GM08714 (cell line): Measurements from ENCODE around the gene PLXNB3.

ENCODE experiments used
- H3K4me3 ChIP-seq: fragments of 200-500 bp; sonication (Bioruptor generic); 2 replicates; pipeline ENCODE4 v1.5.1; 2014; ENCODE audit warnings: mild to moderate bottlenecking, low read length, inconsistent platforms
- ZNF274 ChIP-seq: IDR thresholded peaks from 2 replicates; pipeline ENCODE4 v1.6.1; 2012; ENCODE audit warnings: mild to moderate bottlenecking, low read depth, low read length

PLXNB3 gene

DNA sequence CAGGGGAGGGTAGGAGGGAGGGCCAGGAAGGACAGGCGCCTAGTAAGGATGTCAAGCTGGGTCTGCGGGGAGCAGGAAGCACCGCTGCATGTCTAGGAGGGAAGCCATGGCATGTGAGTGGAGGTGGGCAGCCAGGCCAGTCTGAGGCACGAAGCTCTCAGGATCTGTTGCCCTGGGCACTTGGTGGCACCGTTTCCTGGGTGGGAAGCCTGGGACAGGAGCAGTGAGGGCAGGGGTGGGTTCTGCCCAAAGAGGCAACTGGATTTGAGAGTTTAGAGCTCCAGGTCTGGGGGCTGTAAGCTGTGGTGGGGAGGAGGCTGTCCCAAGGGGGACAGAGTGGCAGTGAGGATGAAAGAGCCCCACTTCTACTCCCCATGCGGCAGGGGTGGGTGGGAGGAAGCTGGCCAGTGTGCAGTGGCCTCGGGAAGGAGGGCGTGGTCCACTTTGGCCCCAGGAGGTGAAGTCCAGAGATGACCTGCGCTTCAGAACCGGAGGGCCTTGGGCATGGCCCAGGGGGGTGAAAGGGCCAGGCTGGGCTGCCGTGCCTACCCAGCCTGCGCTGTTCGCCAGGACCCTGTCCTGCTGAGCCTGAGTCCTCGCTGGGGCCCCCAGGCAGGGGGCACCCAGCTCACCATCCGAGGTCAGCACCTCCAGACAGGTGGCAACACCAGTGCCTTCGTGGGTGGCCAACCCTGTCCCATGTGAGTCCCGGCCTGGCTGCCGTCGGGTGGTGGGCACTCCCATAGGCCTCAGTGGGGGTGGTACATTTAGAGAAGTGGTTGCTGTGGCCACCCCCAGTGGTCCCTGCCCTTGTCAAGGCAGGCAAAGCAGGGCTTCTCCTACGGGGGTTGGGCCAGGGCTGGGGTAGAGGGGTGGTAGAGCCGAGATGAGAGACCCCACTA lies 8.5 kb downstream of the PLXNB3 start:
- no peak overlapping the region for H3K4me3 ChIP-seq
- no peak for TF ChIP-seq ZNF274

DNA sequence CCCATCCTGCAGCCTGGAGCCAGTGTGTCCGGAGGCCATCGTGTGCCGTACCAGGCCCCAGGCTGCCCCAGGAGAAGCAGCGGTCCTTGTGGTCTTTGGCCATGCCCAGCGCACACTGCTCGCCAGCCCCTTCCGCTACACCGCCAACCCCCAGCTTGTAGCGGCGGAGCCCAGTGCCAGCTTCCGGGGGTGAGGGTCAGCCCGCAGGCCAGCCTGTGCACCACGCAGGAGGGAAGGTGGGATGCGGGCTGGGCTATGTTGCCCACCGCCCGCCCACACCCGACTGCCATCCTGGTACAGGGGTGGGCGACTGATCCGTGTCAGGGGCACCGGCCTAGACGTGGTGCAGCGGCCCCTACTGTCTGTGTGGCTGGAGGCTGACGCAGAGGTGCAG lies 9.2 kb downstream of the PLXNB3 start:
- no peak overlapping the region for H3K4me3 ChIP-seq
- no peak for TF ChIP-seq ZNF274

DNA sequence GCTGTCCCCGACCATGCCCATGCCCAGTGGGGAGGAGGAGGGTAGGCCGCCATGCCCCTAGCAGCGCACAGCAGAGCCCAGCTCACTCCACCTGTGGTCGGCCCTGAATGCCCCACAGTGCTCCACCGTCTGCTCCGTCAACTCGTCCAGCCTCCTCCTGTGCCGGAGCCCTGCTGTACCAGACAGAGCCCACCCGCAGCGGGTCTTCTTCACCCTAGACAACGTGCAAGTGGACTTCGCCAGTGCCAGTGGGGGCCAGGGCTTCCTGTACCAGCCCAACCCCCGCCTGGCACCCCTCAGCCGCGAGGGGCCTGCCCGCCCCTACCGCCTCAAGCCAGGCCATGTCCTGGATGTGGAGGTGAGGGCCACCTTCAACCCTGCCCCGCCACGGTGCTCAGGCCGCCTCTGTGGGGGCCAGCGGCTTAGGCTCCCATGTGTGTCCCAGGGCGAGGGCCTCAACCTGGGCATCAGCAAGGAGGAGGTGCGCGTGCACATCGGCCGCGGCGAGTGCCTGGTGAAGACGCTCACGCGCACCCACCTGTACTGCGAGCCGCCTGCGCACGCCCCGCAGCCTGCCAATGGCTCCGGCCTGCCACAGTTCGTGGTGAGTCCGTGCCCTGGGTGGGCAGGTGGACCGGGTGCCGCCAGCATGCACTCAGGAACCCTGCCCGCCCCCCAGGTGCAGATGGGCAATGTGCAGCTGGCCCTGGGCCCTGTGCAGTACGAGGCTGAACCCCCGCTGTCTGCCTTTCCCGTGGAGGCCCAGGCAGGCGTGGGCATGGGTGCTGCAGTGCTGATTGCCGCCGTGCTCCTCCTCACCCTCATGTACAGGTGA lies 9.9 kb downstream of the PLXNB3 start:
- TF ChIP-seq ZNF274: no peak

DNA sequence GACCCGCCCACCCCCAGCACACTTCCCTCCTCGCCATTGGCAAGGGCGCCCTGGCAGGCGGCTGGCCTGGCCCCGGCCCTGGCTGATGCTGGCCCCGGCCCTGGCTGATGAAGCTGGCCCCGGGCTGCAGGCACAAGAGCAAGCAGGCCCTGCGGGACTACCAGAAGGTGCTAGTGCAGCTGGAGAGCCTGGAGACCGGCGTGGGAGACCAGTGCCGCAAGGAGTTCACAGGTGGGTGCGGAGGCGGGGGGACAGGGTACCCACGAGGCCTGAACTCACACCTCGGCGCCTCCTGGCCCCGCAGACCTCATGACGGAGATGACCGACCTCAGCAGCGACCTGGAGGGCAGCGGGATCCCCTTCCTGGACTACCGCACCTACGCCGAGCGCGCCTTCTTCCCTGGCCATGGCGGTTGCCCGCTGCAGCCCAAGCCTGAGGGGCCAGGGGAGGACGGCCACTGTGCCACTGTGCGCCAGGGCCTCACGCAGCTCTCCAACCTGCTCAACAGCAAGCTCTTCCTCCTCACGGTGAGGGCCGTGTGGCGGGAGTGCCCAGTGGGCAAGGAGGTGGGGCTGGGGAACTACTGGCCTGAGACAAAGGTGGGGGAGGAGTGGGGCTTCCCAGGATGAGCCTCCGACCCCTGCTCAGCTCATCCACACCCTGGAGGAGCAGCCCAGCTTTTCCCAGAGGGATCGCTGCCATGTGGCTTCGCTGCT lies 10.7 kb downstream of the PLXNB3 start:
- H3K4me3 ChIP-seq: no peak overlapping the region
- no peak for TF ChIP-seq ZNF274

More for the DNA sequence above, 9.9 kb downstream of the PLXNB3 start:
- no peak overlapping the region for H3K4me3 ChIP-seq

DNA sequence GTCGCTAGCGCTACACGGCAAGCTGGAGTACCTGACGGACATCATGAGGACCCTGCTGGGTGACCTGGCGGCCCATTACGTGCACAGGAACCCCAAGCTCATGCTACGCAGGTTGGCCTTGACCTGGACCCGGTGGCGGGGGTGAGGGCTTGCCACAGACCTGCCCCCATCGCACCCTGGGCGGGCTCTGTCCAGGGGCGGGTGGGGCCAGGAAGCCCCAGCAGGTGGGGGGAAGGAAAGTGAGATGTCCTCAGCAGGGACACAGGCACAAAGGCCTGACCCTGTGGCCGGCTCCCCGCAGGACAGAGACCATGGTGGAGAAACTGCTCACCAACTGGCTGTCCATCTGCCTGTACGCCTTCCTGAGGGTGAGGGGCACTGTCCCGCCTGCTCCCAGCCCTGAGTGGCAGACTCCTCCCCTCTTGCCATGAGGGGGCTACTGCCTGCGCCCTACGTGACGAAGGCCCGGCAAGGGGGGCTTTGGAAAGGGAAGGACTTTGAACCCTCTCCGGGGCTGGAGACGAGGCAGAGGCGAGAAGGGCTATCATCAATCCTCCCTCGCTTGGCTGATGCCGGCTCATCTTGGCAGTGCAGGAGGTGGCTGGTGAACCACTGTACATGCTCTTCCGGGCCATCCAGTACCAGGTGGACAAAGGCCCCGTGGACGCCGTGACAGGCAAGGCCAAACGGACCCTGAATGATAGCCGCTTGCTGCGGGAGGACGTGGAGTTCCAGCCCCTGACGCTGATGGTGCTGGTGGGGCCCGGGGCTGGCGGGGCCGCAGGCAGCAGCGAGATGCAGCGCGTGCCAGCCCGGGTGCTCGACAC lies 11.5 kb downstream of the PLXNB3 start:
- TF ChIP-seq ZNF274: no peak
- H3K4me3 ChIP-seq: no peak overlapping the region

DNA sequence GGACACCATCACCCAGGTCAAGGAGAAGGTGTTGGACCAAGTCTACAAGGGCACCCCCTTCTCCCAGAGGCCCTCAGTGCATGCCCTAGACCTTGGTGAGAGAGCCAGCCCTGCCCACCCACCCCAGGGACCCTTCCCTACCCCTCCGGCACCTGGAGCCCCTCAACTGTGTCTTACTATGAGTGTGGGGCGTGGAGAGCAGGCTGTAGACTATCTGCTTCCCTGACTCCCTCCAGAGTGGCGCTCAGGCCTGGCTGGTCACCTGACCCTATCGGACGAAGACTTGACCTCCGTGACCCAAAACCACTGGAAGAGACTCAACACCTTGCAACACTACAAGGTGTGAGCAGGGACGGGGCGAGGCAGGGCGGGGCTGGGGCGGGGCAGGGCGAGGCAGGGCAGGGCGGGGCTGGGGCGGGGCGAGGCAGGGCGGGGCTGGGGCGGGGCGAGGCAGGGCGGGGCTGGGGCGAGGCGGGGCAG lies 12.1 kb downstream of the PLXNB3 start:
- TF ChIP-seq ZNF274: no peak
- H3K4me3 ChIP-seq: no peak overlapping the region

- TF ChIP-seq ZNF274: no peak
- H3K4me3 ChIP-seq: no peak overlapping the region
These were observed 12.6 kb downstream of the PLXNB3 start for GRCh38 chrX:153776611-153777045.

DNA sequence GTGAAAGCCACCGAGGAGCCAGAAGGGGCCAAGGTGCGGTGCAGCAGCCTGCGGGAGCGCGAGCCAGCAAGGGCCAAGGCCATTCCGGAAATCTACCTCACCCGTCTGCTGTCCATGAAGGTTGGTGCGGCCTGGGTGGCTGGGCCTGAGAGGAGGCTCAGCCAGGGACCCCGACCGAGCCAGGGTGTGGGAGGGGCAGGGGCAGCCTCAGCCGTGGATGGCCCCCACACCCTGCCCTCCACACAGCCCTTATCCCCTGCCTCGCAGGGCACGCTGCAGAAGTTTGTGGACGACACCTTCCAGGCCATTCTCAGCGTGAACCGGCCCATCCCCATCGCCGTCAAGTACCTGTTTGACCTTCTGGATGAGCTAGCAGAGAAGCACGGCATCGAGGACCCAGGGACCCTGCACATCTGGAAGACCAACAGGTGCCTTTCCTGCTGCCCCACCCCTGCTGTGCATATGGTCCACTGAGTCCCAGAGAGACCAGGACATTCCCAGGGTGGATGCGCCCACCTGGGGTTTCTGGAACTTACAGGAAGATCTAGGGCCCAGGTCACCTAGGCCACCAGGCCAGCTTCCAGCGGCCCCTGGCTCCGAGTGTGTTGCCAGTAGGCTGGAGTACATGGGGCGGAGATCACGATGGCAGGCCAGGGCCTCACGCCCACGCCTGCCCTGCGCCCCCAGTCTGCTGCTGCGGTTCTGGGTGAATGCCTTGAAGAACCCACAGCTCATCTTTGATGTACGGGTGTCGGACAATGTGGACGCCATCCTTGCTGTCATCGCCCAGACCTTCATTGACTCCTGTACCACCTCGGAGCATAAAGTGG lies 13.4 kb downstream of the PLXNB3 start:
- no peak for TF ChIP-seq ZNF274
- H3K4me3 ChIP-seq: no peak overlapping the region

DNA sequence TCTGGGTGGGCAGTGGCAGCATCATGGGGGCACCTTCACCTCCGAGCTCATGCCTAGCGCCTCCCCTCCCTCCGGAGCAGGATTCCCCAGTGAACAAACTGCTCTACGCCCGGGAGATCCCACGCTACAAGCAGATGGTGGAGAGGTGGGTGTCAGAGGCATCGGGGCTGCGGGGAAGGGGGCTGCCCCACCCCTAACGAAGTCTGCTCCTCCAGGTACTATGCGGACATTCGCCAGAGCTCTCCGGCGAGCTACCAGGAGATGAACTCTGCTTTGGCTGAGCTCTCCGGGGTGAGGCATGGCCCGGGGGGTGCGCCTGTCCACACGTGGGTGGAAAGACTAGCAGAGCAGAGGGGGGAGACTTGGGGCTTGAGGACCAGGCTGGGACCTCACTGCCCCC lies 14.1 kb downstream of the PLXNB3 start:
- no peak for TF ChIP-seq ZNF274
- no peak overlapping the region for H3K4me3 ChIP-seq

GRCh38 chrX:153778684-153779101 lies 14.6 kb downstream of the PLXNB3 start:
- H3K4me3 ChIP-seq: no peak overlapping the region
- no peak for TF ChIP-seq ZNF274

DNA sequence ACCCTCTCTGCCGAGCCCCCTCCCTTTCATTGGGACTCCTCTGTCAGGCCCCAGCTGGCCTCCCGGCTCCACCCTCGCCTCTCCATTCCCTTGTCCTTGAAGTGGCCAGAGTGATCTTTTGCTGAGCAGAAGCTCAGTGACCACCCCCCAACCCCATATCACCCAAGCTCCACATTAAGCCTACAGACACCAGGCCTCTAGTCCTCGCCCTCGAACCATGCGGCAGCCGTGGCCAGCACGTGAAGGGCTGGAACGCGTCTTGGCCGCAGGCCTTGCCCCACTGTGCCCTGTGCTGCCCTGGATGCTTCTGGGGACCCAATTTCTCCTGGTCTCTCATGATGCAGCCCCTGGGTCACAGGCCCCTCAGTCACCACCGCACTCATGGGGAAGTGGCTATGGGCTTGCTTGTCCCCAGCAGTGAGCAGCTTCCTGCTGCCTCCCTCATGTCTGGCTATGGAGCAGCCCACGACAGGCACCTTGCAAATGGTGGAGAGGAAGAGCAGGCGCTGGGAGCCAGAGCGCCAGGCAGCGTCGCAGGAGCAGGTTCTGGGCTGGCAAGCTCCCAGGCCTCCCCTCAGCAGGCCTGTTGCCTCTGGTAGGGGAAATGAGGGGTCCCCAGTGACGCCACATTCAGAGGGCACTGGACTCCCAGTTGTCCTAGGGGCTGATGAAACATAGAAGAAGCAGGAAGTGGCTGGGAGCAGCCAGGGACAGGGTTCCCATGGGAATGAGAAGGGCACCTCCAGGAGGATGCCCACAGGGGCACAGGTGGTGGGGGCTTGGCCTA lies 16.0 kb downstream of the PLXNB3 start:
- no peak overlapping the region for H3K4me3 ChIP-seq
- no peak for TF ChIP-seq ZNF274
